Measurements from ENCODE around the gene HSPA1A.

The HSPA1A gene

GRCh38 chr6:31864818-31865204, 49.5 kb downstream of the HSPA1A start:
- CTCF ChIA-PET = interaction anchor here (0.9 to 2.7 kb wide), 6 partner anchors 8 to 95 kb away, joined by 3 to 11 read pairs (median 4); no protein-coding TSS in a partner anchor
- no peak for DNase-seq (ENCODE audit: extremely low spot score)
- no peak for TF ChIP-seq CTCF (IDR thresholded peaks at IDR 0.05; ENCODE audit: control extremely low read depth, extremely low read depth, low read depth, missing control alignments)
- POLR2A ChIA-PET = no interaction called here

- CTCF ChIA-PET = interaction anchor here (1.0 to 2.7 kb wide), 5 partner anchors 7 to 96 kb away, joined by 3 to 11 read pairs (median 4); no protein-coding TSS in a partner anchor
- TF ChIP-seq CTCF (IDR thresholded peaks at IDR 0.05; ENCODE audit: control extremely low read depth, extremely low read depth, low read depth, missing control alignments) = no peak
- no peak for DNase-seq (ENCODE audit: extremely low spot score)
- POLR2A ChIA-PET = no interaction called here
Measured at GRCh38 chr6:31865205-31866118, 50.1 kb downstream of the HSPA1A start.
